ENCODE data around the gene CYB561D1.
A peak's percentile ranks its signal among the peaks of the same experiment; 100 is the strongest.

Gene CYB561D1

GRCh38 chr1:109530457-109531087 lies 36.7 kb downstream of the CYB561D1 start:
- H3K27ac ChIP-seq: no peak overlapping the region
- TF ChIP-seq CTCF (conservative IDR thresholded peaks at IDR 0.05) (no peak), ZFX (IDR thresholded peaks at IDR 0.05) (no peak)

- no peak overlapping the region for H3K27ac ChIP-seq
- no peak for TF ChIP-seq CTCF (conservative IDR thresholded peaks at IDR 0.05)
- TF ChIP-seq ZFX (IDR thresholded peaks at IDR 0.05): no peak
Observed at GRCh38 chr1:109531380-109531779, 37.5 kb downstream of the CYB561D1 start.

GRCh38 chr1:109531826-109532364 lies 38.0 kb downstream of the CYB561D1 start:
- no peak overlapping the region for H3K27ac ChIP-seq
- TF ChIP-seq CTCF (conservative IDR thresholded peaks at IDR 0.05) (no peak), ZFX (IDR thresholded peaks at IDR 0.05) (no peak)

DNA sequence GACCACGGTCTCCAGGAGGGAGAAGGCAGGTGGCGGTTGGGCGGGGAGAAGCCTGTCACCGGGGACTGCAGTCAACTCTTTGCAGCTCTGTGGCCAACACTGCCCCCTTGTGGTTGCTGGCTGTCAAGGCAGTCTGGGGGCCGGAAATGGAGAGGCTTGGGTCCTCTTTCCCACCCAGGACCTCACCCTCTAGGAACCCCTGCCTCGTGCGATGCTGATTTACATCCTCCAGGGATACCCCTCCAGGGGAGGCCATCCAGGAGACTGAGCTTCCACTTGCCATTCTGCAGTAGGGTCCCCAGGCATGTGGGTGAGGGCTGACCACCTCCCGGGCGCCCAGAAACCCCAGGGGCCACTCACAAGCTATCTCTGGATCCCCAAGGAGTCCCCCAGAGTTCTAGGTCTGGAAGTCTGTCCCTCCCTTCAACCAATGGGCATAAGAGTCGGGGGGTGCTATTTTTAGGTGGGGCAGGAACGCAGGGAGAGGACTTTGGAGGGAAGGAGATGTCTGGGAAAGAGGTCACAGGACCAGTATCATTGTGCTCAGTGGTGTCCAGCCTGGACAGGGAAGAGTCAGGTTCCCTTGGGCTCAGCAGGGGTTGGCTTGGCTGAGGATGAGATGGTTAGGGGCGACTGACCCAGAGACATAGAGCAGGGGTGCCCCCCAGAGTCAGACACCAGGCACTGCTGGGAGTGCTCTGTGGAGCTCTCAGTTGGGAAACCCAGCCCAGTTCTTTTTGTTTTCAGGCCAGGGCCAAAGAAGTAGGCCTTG lies 38.7 kb downstream of the CYB561D1 start:
- no peak overlapping the region for H3K27ac ChIP-seq

DNA sequence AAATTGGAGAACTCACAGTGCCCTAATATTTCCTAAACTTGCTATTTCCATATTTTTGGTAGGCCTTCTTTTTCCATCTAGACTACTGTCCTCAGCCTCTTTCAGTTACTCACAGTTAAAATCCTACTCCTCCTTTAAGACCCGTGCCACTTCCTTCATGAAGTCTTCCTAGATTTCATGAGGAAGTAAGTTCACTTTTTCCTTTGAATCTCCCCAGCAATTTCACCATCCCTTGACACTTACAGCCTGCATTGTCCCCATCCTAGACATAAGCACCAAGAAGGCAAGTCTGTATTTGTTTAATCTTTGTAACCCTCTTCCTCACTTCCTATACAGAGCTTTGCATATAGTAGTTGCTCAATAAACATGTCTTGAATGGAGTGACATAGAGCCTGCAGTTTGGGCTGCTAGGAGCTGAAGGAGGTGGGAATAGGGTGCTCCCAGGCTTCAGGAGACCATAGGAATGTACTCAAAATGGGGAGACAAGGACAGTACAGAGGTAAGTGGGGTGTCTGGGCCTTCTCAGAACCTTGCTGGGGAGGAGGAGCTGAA lies 40.5 kb downstream of the CYB561D1 start:
- TF ChIP-seq ZFX (IDR thresholded peaks at IDR 0.05) (no peak), CTCF (conservative IDR thresholded peaks at IDR 0.05) (no peak)
- no peak overlapping the region for H3K27ac ChIP-seq

More for the DNA sequence above, 38.7 kb downstream of the CYB561D1 start:
- TF ChIP-seq CTCF (conservative IDR thresholded peaks at IDR 0.05): peak; percentile 97
- TF ChIP-seq ZFX (IDR thresholded peaks at IDR 0.05): no peak

DNA sequence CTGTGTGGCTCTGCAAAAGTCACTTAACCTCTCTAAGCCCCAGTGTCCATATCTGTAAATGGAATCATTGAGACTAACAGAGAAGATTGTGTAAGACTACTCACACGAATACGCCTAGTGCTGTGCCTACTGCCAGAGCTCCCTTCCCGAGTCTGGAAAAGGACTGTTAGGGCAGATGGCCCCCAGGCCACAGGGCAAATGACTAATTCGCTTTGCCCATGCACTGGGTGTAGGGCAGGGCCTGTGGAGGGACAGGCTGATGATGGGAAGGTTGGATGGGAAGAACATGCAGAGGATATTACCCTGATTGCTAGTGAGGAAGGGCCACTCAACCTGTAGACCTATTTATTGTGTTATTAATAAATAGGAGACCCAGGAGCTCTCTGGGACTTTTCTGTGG lies 41.6 kb downstream of the CYB561D1 start:
- H3K27ac ChIP-seq: no peak overlapping the region
- TF ChIP-seq CTCF (conservative IDR thresholded peaks at IDR 0.05): no peak
- TF ChIP-seq ZFX (IDR thresholded peaks at IDR 0.05): no peak

- TF ChIP-seq CTCF (conservative IDR thresholded peaks at IDR 0.05): no peak
- no peak for TF ChIP-seq ZFX (IDR thresholded peaks at IDR 0.05)
Observed at GRCh38 chr1:109535971-109536491, 42.1 kb downstream of the CYB561D1 start.

More at GRCh38 chr1:109535971-109536491, 42.1 kb downstream of the CYB561D1 start:
- H3K27ac ChIP-seq: no peak overlapping the region
